ENCODE results near the gene TROAP.
A peak's percentile ranks its signal among the peaks of the same experiment; 100 is the strongest.
"Not testable (repeated sequence)": the region's sequence is repeated elsewhere in the genome, so short reads cannot be mapped to it uniquely, and the experiment has no call there.

The TROAP gene

DNA sequence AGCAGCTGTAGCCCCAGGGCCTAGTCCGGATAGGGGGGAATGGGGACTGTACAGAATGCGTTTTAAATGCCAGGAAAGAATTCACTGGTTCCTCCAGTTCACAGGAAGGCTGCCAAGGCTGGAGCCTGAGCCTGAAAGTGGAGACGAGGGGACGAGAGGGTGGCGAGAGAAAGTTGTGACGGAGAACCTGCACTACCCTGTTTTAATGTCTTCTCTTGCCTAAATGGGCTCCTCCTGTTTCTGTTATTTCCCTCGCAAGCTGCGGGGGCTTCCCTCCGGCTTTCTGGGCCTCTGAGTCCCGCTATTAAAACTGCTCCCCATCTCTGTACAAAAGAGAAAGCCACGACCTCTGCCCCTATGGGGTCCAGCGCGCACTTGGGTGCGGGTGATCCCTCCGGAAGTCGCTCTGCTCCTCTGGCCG, 9.4 kb downstream of the TROAP start:
- H3K4me1 ChIP-seq (ENCODE audit: control insufficient read depth, insufficient read depth, low read length): peaks cover 7% of the 10 kb centered on the region; the same call in 1 of the 2 replicates
- no peak for TF ChIP-seq ZNF610 (tag by site-specific recombination; IDR thresholded peaks at IDR 0.05; ENCODE audit: borderline replicate concordance)
- TF ChIP-seq ZNF133 (tag by site-specific recombination; IDR thresholded peaks at IDR 0.05): no peak
- TF ChIP-seq ZNF776 (tag by site-specific recombination; IDR thresholded peaks at IDR 0.05; ENCODE audit: borderline replicate concordance): no peak
- TF ChIP-seq, protein P1, sequence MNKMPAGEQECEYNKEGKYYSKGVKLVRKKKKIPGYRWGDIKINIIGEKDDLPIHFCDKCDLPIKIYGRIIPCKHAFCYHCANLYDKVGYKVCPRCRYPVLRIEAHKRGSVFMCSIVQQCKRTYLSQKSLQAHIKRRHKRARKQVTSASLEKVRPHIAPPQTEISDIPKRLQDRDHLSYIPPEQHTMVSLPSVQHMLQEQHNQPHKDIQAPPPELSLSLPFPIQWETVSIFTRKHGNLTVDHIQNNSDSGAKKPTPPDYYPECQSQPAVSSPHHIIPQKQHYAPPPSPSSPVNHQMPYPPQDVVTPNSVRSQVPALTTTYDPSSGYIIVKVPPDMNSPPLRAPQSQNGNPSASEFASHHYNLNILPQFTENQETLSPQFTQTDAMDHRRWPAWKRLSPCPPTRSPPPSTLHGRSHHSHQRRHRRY (tag by site-specific recombination; IDR thresholded peaks at IDR 0.05): no peak
- TF ChIP-seq, protein P2, sequence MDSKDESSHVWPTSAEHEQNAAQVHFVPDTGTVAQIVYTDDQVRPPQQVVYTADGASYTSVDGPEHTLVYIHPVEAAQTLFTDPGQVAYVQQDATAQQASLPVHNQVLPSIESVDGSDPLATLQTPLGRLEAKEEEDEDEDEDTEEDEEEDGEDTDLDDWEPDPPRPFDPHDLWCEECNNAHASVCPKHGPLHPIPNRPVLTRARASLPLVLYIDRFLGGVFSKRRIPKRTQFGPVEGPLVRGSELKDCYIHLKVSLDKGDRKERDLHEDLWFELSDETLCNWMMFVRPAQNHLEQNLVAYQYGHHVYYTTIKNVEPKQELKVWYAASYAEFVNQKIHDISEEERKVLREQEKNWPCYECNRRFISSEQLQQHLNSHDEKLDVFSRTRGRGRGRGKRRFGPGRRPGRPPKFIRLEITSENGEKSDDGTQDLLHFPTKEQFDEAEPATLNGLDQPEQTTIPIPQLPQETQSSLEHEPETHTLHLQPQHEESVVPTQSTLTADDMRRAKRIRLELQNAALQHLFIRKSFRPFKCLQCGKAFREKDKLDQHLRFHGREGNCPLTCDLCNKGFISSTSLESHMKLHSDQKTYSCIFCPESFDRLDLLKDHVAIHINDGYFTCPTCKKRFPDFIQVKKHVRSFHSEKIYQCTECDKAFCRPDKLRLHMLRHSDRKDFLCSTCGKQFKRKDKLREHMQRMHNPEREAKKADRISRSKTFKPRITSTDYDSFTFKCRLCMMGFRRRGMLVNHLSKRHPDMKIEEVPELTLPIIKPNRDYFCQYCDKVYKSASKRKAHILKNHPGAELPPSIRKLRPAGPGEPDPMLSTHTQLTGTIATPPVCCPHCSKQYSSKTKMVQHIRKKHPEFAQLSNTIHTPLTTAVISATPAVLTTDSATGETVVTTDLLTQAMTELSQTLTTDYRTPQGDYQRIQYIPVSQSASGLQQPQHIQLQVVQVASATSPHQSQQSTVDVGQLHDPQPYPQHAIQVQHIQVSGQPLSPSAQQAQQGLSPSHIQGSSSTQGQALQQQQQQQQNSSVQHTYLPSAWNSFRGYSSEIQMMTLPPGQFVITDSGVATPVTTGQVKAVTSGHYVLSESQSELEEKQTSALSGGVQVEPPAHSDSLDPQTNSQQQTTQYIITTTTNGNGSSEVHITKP (tag by site-specific recombination; IDR thresholded peaks at IDR 0.05): no peak
- TF ChIP-seq ZNF785 (tag by site-specific recombination; IDR thresholded peaks at IDR 0.05): no peak
- TF ChIP-seq ZNF404 (tag by site-specific recombination; IDR thresholded peaks at IDR 0.05): no peak
- H3K9me3 ChIP-seq (ENCODE audit: control insufficient read depth, insufficient read depth, low read depth, low read length): no peaks in the 10 kb centered on the region
- peaks cover 15 to 47% of the 10 kb centered on the region in 2 experiments; a peak in 2 of 3 replicates for H3K36me3 ChIP-seq (ENCODE audit: control insufficient read depth in 2 of 2, insufficient read depth in 1 of 2, low read length in 2 of 2)
- no peak overlapping the region for H3K4me3 ChIP-seq (ENCODE audit: low read depth, low read length)
- CTCF ChIA-PET: interaction anchor here (0.7 to 11.4 kb wide), 22 partner anchors 10 to 311 kb away, joined by 3 to 185 read pairs (median 8); partner anchors contain the start of genes DNAJC22, PRPH and TROAP
- POLR2A ChIA-PET: interaction anchor here (1.2 to 8.2 kb wide), 5 partner anchors 10 to 35 kb away, joined by 6 to 82 read pairs (median 11); partner anchors contain the start of gene TROAP
- no peak overlapping the region for H3K27ac ChIP-seq (ENCODE audit: extremely low read depth, low read depth, low read length)

DNA sequence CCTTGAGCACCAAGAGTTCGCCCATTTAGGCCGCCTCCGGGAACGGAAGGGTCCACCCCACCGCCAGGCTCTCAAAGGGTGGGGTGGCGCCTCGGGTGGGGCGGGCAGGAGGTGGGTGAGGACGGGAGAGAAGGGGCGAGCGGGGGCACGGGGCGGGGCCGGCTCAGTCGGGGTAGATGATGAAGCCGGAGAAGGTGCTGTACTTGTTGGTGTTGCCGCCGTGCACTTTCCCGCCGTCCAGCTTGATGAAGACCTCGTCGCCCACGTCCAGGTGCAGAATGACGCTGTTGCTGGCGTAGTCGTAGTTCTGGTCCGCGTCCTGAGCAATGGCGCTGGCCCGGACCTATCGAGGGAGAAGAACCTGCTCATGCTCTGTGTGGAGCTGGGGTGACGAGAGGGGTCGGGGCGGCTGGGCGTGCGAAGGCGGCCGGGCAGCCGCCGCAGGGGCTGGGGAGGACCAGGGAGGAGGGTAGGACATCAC, 9.9 kb downstream of the TROAP start:
- POLR2A ChIA-PET: interaction anchor here (8.2 kb wide), 1 partner anchor 10 kb away, joined by 82 read pairs; the partner anchor contains the start of gene TROAP
- CTCF ChIA-PET: interaction anchor here (0.7 to 11.4 kb wide), 15 partner anchors 10 to 311 kb away, joined by 3 to 185 read pairs (median 17); partner anchors contain the start of genes DNAJC22 and PRPH
- no peak overlapping the region for H3K4me3 ChIP-seq (ENCODE audit: low read depth, low read length)
- TF ChIP-seq ZNF121 (tag by site-specific recombination; IDR thresholded peaks at IDR 0.05) (no peak), GLI2 (tag by site-specific recombination; IDR thresholded peaks at IDR 0.05; ENCODE audit: borderline replicate concordance, low read depth) (no peak), ZXDB (tag by site-specific recombination; IDR thresholded peaks at IDR 0.05) (no peak), KLF1 (tag by site-specific recombination; IDR thresholded peaks at IDR 0.05) (peak; percentile 56; the same call in 1 of the 2 replicates)
- no peak overlapping the region for H3K27ac ChIP-seq (ENCODE audit: extremely low read depth, low read depth, low read length)
- peaks cover 8% of the 10 kb centered on the region; the same call in 1 of the 2 replicates for H3K4me1 ChIP-seq (ENCODE audit: control insufficient read depth, insufficient read depth, low read length)
- H3K36me3 ChIP-seq (ENCODE audit: control insufficient read depth in 2 of 2, insufficient read depth in 1 of 2, low read length in 2 of 2): peaks cover 13 to 43% of the 10 kb centered on the region in 2 experiments; a peak in 2 of 3 replicates
- H3K9me3 ChIP-seq (ENCODE audit: control insufficient read depth, insufficient read depth, low read depth, low read length): no peaks in the 10 kb centered on the region

DNA sequence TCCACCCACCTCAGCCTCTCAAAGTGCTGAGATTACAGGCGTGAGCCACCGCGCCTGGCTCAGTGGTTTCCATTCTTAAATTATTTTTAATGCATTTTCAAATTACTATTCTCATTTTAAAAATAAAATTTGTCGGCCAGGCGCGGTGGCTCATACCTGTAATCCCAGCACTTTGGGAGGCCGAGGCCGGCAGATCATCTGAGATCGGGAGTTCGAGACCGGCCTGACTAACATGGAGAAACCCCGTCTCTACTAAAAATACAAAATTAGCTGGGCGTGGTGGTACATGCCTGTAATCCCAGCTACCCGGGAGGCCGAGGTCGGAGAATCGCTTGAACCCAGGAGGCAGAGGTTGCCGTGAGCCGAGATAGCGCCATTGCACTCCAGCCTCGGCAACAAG, 10.7 kb downstream of the TROAP start:
- POLR2A ChIA-PET: interaction anchor here (0.6 to 8.2 kb wide), 3 partner anchors 11 to 55 kb away, joined by 3 to 82 read pairs (median 8); partner anchors contain the start of gene TROAP
- CTCF ChIA-PET: interaction anchor here (0.8 to 11.4 kb wide), 8 partner anchors 9 to 246 kb away, joined by 4 to 185 read pairs (median 53); partner anchors contain the start of genes DNAJC22 and PRPH

DNA sequence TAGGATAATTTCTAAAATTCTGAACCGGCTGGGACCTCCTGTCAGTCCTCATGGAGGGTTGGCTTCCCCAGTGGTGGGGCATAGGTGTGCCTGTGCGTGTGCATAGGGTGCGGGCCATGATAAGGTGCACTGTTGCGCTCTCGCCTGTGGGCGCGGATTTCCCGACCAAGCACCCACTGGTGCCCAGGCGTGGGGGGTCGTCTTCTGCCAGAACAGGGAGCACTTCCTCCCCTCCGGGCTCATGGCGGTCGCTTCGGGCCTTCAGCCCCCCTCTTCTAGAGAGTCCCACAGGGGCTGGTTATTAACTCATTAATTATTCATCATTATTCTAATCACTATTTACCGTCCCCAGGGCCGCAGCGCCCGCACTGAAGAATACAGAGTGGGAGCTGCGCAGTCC, 11.2 kb downstream of the TROAP start:
- ChIA-PET POLR2A (interaction anchor here (1.0 to 8.2 kb wide), 3 partner anchors 8 to 37 kb away, joined by 3 to 82 read pairs (median 3); partner anchors contain the start of gene TROAP), CTCF (interaction anchor here (1.0 to 11.4 kb wide), 6 partner anchors 13 to 246 kb away, joined by 4 to 185 read pairs (median 38); partner anchors contain the start of genes DNAJC22 and PRPH)
- no peak overlapping the region for H3K4me3 ChIP-seq (ENCODE audit: low read depth, low read length)
- H3K4me1 ChIP-seq (ENCODE audit: control insufficient read depth, insufficient read depth, low read length): peaks cover 10% of the 10 kb centered on the region; the same call in 1 of the 2 replicates
- peaks cover 6 to 31% of the 10 kb centered on the region in 2 experiments; a peak in 1 of 3 replicates for H3K36me3 ChIP-seq (ENCODE audit: control insufficient read depth in 2 of 2, insufficient read depth in 1 of 2, low read length in 2 of 2)
- no peaks in the 10 kb centered on the region for H3K9me3 ChIP-seq (ENCODE audit: control insufficient read depth, insufficient read depth, low read depth, low read length)
- H3K27ac ChIP-seq (ENCODE audit: extremely low read depth, low read depth, low read length): no peak overlapping the region
- TF ChIP-seq, protein P3, sequence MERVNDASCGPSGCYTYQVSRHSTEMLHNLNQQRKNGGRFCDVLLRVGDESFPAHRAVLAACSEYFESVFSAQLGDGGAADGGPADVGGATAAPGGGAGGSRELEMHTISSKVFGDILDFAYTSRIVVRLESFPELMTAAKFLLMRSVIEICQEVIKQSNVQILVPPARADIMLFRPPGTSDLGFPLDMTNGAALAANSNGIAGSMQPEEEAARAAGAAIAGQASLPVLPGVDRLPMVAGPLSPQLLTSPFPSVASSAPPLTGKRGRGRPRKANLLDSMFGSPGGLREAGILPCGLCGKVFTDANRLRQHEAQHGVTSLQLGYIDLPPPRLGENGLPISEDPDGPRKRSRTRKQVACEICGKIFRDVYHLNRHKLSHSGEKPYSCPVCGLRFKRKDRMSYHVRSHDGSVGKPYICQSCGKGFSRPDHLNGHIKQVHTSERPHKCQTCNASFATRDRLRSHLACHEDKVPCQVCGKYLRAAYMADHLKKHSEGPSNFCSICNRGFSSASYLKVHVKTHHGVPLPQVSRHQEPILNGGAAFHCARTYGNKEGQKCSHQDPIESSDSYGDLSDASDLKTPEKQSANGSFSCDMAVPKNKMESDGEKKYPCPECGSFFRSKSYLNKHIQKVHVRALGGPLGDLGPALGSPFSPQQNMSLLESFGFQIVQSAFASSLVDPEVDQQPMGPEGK (tag by site-specific recombination; IDR thresholded peaks at IDR 0.05): no peak
- TF ChIP-seq, protein P4, sequence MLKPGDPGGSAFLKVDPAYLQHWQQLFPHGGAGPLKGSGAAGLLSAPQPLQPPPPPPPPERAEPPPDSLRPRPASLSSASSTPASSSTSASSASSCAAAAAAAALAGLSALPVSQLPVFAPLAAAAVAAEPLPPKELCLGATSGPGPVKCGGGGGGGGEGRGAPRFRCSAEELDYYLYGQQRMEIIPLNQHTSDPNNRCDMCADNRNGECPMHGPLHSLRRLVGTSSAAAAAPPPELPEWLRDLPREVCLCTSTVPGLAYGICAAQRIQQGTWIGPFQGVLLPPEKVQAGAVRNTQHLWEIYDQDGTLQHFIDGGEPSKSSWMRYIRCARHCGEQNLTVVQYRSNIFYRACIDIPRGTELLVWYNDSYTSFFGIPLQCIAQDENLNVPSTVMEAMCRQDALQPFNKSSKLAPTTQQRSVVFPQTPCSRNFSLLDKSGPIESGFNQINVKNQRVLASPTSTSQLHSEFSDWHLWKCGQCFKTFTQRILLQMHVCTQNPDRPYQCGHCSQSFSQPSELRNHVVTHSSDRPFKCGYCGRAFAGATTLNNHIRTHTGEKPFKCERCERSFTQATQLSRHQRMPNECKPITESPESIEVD (tag by site-specific recombination; IDR thresholded peaks at IDR 0.05): no peak
- TF ChIP-seq ZNF223 (tag by site-specific recombination; IDR thresholded peaks at IDR 0.05) (no peak), ZNF514 (tag by site-specific recombination; IDR thresholded peaks at IDR 0.05) (no peak), RBAK (tag by site-specific recombination; IDR thresholded peaks at IDR 0.05) (no peak)

More for the DNA sequence above, 10.7 kb downstream of the TROAP start:
- not testable (repeated sequence) for H3K4me3 ChIP-seq (ENCODE audit: low read depth, low read length); H3K4me1 ChIP-seq (ENCODE audit: control insufficient read depth, insufficient read depth, low read length); H3K27ac ChIP-seq (ENCODE audit: extremely low read depth, low read depth, low read length); H3K9me3 ChIP-seq (ENCODE audit: control insufficient read depth, insufficient read depth, low read depth, low read length)
- peaks cover 6 to 36% of the 10 kb centered on the region in 2 experiments; a peak in 2 of 3 replicates for H3K36me3 ChIP-seq (ENCODE audit: control insufficient read depth in 2 of 2, insufficient read depth in 1 of 2, low read length in 2 of 2)

Measured in HEK293 (cell line).